Gastrocnemius medialis (tissue), 4 donors: ENCODE data around the gene LAPTM4A.

Experiments used
- CTCF ChIP-seq, 5 experiments: fragments of 450-650 bp in 3 of 5; fragments of 200-600 bp in 2 of 5; sonication (generic) in 2 of 5; IDR thresholded peaks in 4 of 5; conservative IDR thresholded peaks in 1 of 5; 1 replicate in 4 of 5; 2 replicates in 1 of 5; pipeline ENCODE4 v1.5.1; 2016 to 2019; ENCODE audit warnings: antibody characterized with exemption in 5 of 5, mild to moderate bottlenecking in 3 of 5, moderate library complexity in 3 of 5
- POLR2A ChIP-seq, 2 donors: fragments of 450-650 bp; IDR thresholded peaks; one replicate each; pipeline ENCODE4 v1.6.1; 2017; ENCODE audit warnings: antibody characterized with exemption in 2 of 2, mild to moderate bottlenecking in 2 of 2, moderate library complexity in 2 of 2

- no peak for TF ChIP-seq CTCF (IDR thresholded peaks at IDR 0.05 in 4 of 5, conservative IDR thresholded peaks at IDR 0.05 in 1 of 5)
- TF ChIP-seq POLR2A (IDR thresholded peaks at IDR 0.05), result no peak
Observed at GRCh38 chr2:20095469-20095868, 44.0 kb upstream of the LAPTM4A start.
